Endothelial cell of umbilical vein (primary cell): ENCODE measurements around the gene ZMIZ1. TPM values are rescaled to one million over a fixed set of nuclear protein-coding genes. Genes with fewer than 3 reads are reported as not detected.

Experiments used
- BruUV-seq: library from RNA; stranded (reverse); fragments of 400-500 nt; replicated peaks from 2 replicates; lab custom pipeline; 2021; lab: Mats Ljungman, UMichigan
- CTCF ChIA-PET: fragments of 300-600, 350-600 bp; sonication (Branson Sonifier 250); formaldehyde crosslinking; loops from one replicate; lab custom pipeline; 2021; ENCODE audit warnings: antibody characterized with exemption, inconsistent platforms; lab: Charles Lee
- POLR2A ChIA-PET: fragments of 300-600, 350-600 bp; sonication (Branson Sonifier 250); formaldehyde crosslinking; loops from one replicate; lab custom pipeline; 2021; ENCODE audit warnings: antibody characterized with exemption, inconsistent platforms; lab: Charles Lee
- DNase-seq: peaks from one replicate; pipeline ENCODE4 v3.0.0-alpha.2; 2011; ENCODE audit warnings: low read depth, low spot score
- FAIRE-seq: peaks from 2 replicates; lab custom pipeline; 2011; peaks lifted over from hg19 to GRCh38; lab: Jason Lieb, UNC
- H2AFZ ChIP-seq: 2 replicates; pipeline ENCODE4 v1.6.0; 2012; ENCODE audit warnings: low read depth, low read length, control low read depth, inconsistent platforms
- H3K27ac ChIP-seq: 2 replicates; pipeline ENCODE4 v1.5.1; 2011; ENCODE audit warnings: low read depth, mild to moderate bottlenecking, control low read depth, low read length, moderate library complexity; ENCODE audit not compliant: insufficient read depth
- H3K27me3 ChIP-seq, 2 experiments: 2 replicates each; pipeline versions ENCODE4 v1.6.0 to v1.6.1; 2011; ENCODE audit warnings: low read length in 2 of 2, mixed read lengths in 1 of 2; ENCODE audit not compliant: control insufficient read depth in 2 of 2, insufficient read depth in 2 of 2
- H3K36me3 ChIP-seq, 2 experiments: 2 replicates in 1 of 2; 3 replicates in 1 of 2; pipeline ENCODE4 v1.5.1; 2011; ENCODE audit warnings: low read length in 2 of 2, mild to moderate bottlenecking in 1 of 2, moderate library complexity in 1 of 2; ENCODE audit not compliant: control insufficient read depth in 2 of 2, insufficient read depth in 2 of 2; ENCODE audit errors: extremely low read depth in 1 of 2
- H3K4me1 ChIP-seq: 3 replicates; pipeline ENCODE4 v1.5.1; 2011; ENCODE audit warnings: mild to moderate bottlenecking, low read length; ENCODE audit not compliant: control insufficient read depth, insufficient read depth; ENCODE audit errors: extremely low read depth
- H3K4me2 ChIP-seq: 2 replicates; pipeline ENCODE4 v1.6.1; 2011; ENCODE audit warnings: low read length, control low read depth, mixed read lengths; ENCODE audit not compliant: insufficient read depth
- H3K4me3 ChIP-seq, 3 experiments: fragments of 200-600 bp in 1 of 3; sonication (generic), shearing (Covaris generic) in 1 of 3; replicated peaks in 1 of 3; 2 replicates each; pipeline ENCODE4 v1.5.1; 2011 to 2016; ENCODE audit warnings: control low read depth in 3 of 3, low read length in 3 of 3, mild to moderate bottlenecking in 2 of 3, inconsistent platforms in 1 of 3, low read depth in 1 of 3, moderate library complexity in 1 of 3; ENCODE audit not compliant: insufficient read depth in 1 of 3
- H3K79me2 ChIP-seq: 2 replicates; pipeline ENCODE4 v1.6.0; 2012; ENCODE audit warnings: low read length, inconsistent platforms; ENCODE audit not compliant: control insufficient read depth, insufficient read depth
- H3K9ac ChIP-seq: replicated peaks from 2 replicates; pipeline ENCODE3; 2011; ENCODE audit warnings: low read length, control low read depth; ENCODE audit not compliant: insufficient read depth; ENCODE audit errors: extremely low read depth
- H3K9me1 ChIP-seq: replicated peaks from 3 replicates; pipeline ENCODE4 v1.6.0; 2011; ENCODE audit warnings: mild to moderate bottlenecking, low read length; ENCODE audit not compliant: control insufficient read depth, insufficient read depth; ENCODE audit errors: extremely low read depth
- H3K9me3 ChIP-seq: replicated peaks from 2 replicates; pipeline ENCODE4 v1.5.1; 2012; ENCODE audit warnings: low read length, inconsistent platforms; ENCODE audit not compliant: control insufficient read depth, insufficient read depth
- H4K20me1 ChIP-seq: replicated peaks from 2 replicates; pipeline ENCODE3; 2011; ENCODE audit warnings: mild to moderate bottlenecking, low read length; ENCODE audit not compliant: control insufficient read depth, insufficient read depth; ENCODE audit errors: extremely low read depth
- EZH2 ChIP-seq: IDR thresholded peaks from 2 replicates; pipeline ENCODE4 v1.6.1; 2012; ENCODE audit warnings: borderline replicate concordance, low read depth, mild to moderate bottlenecking, moderate library complexity, low read length, inconsistent platforms; ENCODE audit not compliant: severe bottlenecking
- FOS ChIP-seq: IDR thresholded peaks from 2 replicates; pipeline ENCODE4 v1.6.1; 2011; ENCODE audit warnings: mild to moderate bottlenecking, low read length, moderate library complexity, borderline replicate concordance; ENCODE audit not compliant: insufficient read depth
- JUN ChIP-seq: IDR thresholded peaks from 2 replicates; pipeline ENCODE4 v1.6.1; 2011; ENCODE audit warnings: borderline replicate concordance, low read depth; ENCODE audit not compliant: insufficient read length, insufficient read depth
- MAX ChIP-seq: IDR thresholded peaks from 2 replicates; pipeline ENCODE4 v1.6.1; 2011; ENCODE audit not compliant: insufficient read depth, insufficient read length
- MYC ChIP-seq: IDR thresholded peaks from one replicate; pipeline ENCODE4 v1.6.1; 2011; ENCODE audit warnings: mild to moderate bottlenecking, low read depth, low read length
- POLR2A ChIP-seq: IDR thresholded peaks from 2 replicates; pipeline ENCODE4 v1.6.1; 2012; ENCODE audit warnings: low read depth, mild to moderate bottlenecking, control low read depth, low read length
- POLR2AphosphoS5 ChIP-seq: IDR thresholded peaks from 2 replicates; pipeline ENCODE4 v1.6.1; 2012; ENCODE audit warnings: low read depth, mild to moderate bottlenecking, control low read depth, low read length, moderate library complexity; ENCODE audit not compliant: insufficient read depth
- dilution Hi-C: fragments of 300-500 bp; cut with MboI; formaldehyde crosslinking; loops from one replicate; pipeline ENCODE4 v1.15.0; 2019; ENCODE audit warnings: low sequenced_read_pairs; ENCODE audit not compliant: extremely low pct_ligation_motif_present
- intact Hi-C: fragments of 100-400 bp; cut with micrococcal nuclease; formaldehyde crosslinking; loops from one replicate; pipeline ENCODE4 v1.10.0; 2022
- polyA plus RNA-seq, 4 experiments: library from polyadenylated mRNA; depleted of rRNA in 3 of 4; stranded (reverse) in 3 of 4; unstranded in 1 of 4; fragments of >200 nt; gene quantifications; 2 replicates each; pipeline versions ENCODE4 v1.2.1 to v1.2.3, GENCODE V29; 2011 to 2012; ENCODE audit warnings: missing spikeins in 1 of 4
- total RNA-seq: library from RNA; stranded (reverse); gene quantifications from 2 replicates; pipeline ENCODE4 v1.2.3, GENCODE V29; 2021
- TF ChIP-seq, protein P1 (sequence below), 2 donors: IDR thresholded peaks; 1 replicate in 1 of 2; 2 replicates in 1 of 2; pipeline ENCODE4 v1.5.1; 2011; ENCODE audit warnings: low read length in 2 of 2, mild to moderate bottlenecking in 2 of 2, moderate library complexity in 2 of 2, control low read depth in 1 of 2, inconsistent platforms in 1 of 2, low read depth in 1 of 2; ENCODE audit not compliant: insufficient read depth in 1 of 2; ENCODE audit errors: extremely low read depth in 1 of 2

ZMIZ1 gene
- total and polyA plus RNA-seq, 2 donors (not counting 3 experiments of a cell fraction or from before 2014, with no cell fraction given): 12.5 to 46.7 TPM

DNA sequence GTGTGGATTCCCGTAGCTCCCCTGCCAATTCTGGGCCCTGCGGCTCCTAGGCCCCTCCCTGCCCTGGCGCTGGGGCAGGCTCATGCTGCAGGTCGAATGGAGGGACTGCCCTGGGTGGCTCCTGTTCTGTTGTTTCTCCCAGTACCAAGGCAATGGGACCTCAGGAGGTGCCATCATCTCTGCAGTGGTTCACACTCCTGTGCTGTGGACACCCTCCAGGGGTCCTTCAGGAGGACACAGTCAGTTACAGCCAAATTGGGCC lies 138.3 kb downstream of the ZMIZ1 start:
- no peaks in the 10 kb centered on the region for H3K9me3 ChIP-seq
- no peak overlapping the region for H2AFZ ChIP-seq
- no peak overlapping the region for H3K4me3 ChIP-seq
- H3K27ac ChIP-seq: no peak overlapping the region
- peaks cover 0 to 50% of the 10 kb centered on the region in 2 experiments for H3K36me3 ChIP-seq
- TF ChIP-seq MAX (no peak), EZH2 (no peak), POLR2A (no peak), POLR2AphosphoS5 (no peak), MYC (no peak), JUN (no peak)
- FAIRE-seq (no peak), DNase-seq (no peak)
- ChIA-PET POLR2A (no interaction called here), CTCF (interaction anchor here (1.4 kb wide), 1 partner anchor 11 kb away, joined by 6 read pairs; no protein-coding TSS in a partner anchor)
- dilution Hi-C loops (no loop called here), intact Hi-C loops (no loop called here)
- H3K4me2 ChIP-seq: no peak overlapping the region
- H4K20me1 ChIP-seq: no peaks in the 10 kb centered on the region
- H3K4me1 ChIP-seq: no peaks in the 10 kb centered on the region
- no TSS peak for BruUV-seq
- no peaks in the 10 kb centered on the region for H3K9me1 ChIP-seq
- H3K9ac ChIP-seq: no peak overlapping the region
- H3K27me3 ChIP-seq: no peaks in the 10 kb centered on the region
- H3K79me2 ChIP-seq: no peaks in the 10 kb centered on the region

DNA sequence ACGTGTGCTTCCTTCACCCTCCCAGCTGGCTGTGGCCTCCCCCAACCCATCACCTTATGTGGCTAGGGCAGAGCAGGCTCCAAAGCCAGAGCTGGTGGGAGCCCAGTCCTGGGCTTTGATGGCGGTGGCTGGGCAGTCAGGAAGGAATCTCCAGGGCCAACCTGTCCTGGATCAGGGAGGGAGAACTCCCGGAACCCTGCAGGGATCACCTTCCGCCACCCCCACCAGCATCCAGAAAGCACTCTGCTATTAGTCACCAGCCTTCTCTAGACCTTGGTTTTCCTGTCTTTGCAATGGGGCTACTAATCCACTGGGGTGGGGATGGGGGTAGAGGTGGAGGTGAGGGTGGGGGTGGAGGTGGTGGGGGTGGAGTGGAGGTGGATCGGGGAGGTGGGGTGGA lies 139.0 kb downstream of the ZMIZ1 start:
- dilution Hi-C loops: no loop called here

More for the DNA sequence above, 139.0 kb downstream of the ZMIZ1 start:
- H4K20me1 ChIP-seq: no peaks in the 10 kb centered on the region
- H2AFZ ChIP-seq: no peak overlapping the region
- intact Hi-C loops: no loop called here
- H3K9me1 ChIP-seq: no peaks in the 10 kb centered on the region
- DNase-seq (no peak), FAIRE-seq (no peak)
- no peak for TF ChIP-seq FOS
- TF ChIP-seq, protein P1, sequence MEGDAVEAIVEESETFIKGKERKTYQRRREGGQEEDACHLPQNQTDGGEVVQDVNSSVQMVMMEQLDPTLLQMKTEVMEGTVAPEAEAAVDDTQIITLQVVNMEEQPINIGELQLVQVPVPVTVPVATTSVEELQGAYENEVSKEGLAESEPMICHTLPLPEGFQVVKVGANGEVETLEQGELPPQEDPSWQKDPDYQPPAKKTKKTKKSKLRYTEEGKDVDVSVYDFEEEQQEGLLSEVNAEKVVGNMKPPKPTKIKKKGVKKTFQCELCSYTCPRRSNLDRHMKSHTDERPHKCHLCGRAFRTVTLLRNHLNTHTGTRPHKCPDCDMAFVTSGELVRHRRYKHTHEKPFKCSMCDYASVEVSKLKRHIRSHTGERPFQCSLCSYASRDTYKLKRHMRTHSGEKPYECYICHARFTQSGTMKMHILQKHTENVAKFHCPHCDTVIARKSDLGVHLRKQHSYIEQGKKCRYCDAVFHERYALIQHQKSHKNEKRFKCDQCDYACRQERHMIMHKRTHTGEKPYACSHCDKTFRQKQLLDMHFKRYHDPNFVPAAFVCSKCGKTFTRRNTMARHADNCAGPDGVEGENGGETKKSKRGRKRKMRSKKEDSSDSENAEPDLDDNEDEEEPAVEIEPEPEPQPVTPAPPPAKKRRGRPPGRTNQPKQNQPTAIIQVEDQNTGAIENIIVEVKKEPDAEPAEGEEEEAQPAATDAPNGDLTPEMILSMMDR (IDR thresholded peaks at IDR 0.05; ENCODE audit: extremely low read depth in 1 of 2, insufficient read depth in 1 of 2, low read depth in 1 of 2, low read length in 2 of 2): no peak
- TF ChIP-seq POLR2AphosphoS5: no peak
- no peak overlapping the region for H3K9ac ChIP-seq
- H3K4me1 ChIP-seq: no peaks in the 10 kb centered on the region
- no peaks in the 10 kb centered on the region for H3K27me3 ChIP-seq
- no peak overlapping the region for H3K4me2 ChIP-seq
- no peak overlapping the region for H3K27ac ChIP-seq
- no TSS peak for BruUV-seq
- H3K9me3 ChIP-seq: no peaks in the 10 kb centered on the region
- H3K36me3 ChIP-seq: peaks cover 0 to 48% of the 10 kb centered on the region in 2 experiments
- H3K79me2 ChIP-seq: no peaks in the 10 kb centered on the region
- H3K4me3 ChIP-seq: no peak overlapping the region
- ChIA-PET POLR2A (no interaction called here), CTCF (no interaction called here)
